GM19438 (cell line): ENCODE data around the gene TLN1.

ENCODE experiments used
- ATAC-seq: cut with Tn5 transposase; IDR thresholded peaks from one replicate; pipeline ENCODE4 v1.9.1; 2021; ENCODE audit warnings: low read depth; ENCODE audit not compliant: unreplicated experiment

The TLN1 gene, protein sequence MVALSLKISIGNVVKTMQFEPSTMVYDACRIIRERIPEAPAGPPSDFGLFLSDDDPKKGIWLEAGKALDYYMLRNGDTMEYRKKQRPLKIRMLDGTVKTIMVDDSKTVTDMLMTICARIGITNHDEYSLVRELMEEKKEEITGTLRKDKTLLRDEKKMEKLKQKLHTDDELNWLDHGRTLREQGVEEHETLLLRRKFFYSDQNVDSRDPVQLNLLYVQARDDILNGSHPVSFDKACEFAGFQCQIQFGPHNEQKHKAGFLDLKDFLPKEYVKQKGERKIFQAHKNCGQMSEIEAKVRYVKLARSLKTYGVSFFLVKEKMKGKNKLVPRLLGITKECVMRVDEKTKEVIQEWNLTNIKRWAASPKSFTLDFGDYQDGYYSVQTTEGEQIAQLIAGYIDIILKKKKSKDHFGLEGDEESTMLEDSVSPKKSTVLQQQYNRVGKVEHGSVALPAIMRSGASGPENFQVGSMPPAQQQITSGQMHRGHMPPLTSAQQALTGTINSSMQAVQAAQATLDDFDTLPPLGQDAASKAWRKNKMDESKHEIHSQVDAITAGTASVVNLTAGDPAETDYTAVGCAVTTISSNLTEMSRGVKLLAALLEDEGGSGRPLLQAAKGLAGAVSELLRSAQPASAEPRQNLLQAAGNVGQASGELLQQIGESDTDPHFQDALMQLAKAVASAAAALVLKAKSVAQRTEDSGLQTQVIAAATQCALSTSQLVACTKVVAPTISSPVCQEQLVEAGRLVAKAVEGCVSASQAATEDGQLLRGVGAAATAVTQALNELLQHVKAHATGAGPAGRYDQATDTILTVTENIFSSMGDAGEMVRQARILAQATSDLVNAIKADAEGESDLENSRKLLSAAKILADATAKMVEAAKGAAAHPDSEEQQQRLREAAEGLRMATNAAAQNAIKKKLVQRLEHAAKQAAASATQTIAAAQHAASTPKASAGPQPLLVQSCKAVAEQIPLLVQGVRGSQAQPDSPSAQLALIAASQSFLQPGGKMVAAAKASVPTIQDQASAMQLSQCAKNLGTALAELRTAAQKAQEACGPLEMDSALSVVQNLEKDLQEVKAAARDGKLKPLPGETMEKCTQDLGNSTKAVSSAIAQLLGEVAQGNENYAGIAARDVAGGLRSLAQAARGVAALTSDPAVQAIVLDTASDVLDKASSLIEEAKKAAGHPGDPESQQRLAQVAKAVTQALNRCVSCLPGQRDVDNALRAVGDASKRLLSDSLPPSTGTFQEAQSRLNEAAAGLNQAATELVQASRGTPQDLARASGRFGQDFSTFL (N-terminal part only)

DNA sequence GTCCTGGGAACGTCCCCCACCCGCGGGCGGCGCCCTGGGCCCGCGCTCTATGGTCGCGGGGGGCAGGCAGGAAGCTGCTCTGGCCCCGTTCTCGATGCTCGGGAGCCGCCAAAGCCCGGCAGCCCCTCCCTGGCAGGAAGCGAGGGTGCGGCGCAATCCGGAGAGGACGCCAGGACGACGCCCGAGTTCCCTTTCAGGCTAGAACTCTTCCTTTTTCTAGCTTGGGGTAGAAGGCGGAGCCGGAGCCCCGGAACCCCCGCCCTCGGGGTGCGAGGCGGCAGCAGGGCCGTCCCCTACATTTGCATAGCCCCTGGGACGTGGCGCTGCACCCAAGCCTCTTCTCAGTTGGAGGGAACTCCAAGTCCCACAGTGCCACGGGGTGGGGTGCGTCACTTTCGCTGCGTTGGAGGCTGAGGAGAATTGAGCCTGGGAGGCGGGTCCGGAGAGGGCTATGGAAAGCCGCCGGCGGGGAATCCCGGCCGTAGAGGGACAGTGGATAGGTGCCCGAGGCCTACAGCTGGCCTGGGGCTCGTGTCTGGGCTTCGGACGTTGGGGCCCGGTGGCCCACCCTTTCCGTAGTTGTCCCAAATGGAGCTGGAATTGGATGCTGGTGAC is at the start of gene TLN1, which contains the start of gene CREB3:
Gene TLN1 (minus strand): TSS at position 11 of the 615 bp plus-strand sequence. CDS start 6,501 bp downstream, outside the sequence.
Gene CREB3 (plus strand): TSS at position 482 of the 615 bp plus-strand sequence. CDS start 107 bp downstream, at position 589.
- peak; percentile 71 for ATAC-seq

DNA sequence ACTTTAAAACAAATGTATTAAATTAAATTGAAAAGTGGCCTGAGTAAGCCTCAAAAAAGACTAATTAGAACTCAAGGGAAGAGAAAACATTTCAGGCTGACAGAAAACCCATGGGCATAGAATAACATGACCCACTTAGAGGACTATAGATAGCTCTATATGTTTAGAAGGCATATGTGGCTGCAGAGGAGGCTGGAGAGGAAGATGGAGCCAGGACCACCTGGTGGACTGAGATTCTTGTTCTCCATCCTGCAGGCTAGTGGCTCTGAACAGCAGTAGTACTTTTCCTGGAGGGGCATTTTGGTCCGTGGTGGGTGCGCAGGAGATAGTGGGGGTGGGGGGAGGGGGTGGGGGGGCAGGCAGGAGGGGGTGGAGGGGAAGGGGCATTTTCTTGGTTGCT is 49.1 kb upstream of the TLN1 start:
- no peak for ATAC-seq

DNA sequence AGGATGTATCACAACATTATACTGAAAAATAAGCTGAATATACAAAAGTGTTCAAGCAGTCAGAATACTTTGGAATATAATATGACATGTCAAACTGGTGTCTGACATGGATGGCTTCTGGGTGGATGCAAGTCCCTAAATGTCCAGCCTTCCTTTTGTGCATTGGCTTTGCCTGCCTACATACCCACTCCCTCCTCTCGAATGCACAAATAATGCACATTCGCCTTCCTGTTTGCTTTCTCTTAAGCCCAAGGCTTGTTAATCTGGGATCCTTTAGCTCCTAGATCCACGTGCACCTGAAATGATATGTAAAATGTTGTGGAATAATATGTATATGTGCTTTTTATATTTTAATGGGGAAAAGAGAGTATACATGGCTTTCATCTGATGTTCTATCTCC is 46.5 kb upstream of the TLN1 start:
- no peak for ATAC-seq

DNA sequence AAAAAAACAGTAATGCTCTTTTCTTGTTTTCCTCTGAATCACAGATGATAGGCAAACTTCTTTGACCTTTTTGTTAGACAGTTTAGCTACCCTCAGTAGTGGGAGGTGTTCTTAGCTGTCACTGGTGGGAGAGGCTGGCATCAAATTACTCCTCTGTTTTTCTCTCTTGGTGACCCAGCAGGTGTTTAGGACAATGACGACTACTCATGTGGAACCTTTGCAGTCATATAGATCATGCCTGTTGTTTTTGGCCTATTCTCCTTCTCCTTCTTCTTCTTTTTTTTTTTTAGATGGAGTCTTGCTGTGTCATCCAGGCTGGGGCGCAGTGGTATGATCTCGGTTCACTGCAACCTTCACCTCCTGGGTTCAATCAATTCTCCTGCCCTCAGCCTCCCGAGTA is 44.0 kb upstream of the TLN1 start:
- no peak for ATAC-seq

DNA sequence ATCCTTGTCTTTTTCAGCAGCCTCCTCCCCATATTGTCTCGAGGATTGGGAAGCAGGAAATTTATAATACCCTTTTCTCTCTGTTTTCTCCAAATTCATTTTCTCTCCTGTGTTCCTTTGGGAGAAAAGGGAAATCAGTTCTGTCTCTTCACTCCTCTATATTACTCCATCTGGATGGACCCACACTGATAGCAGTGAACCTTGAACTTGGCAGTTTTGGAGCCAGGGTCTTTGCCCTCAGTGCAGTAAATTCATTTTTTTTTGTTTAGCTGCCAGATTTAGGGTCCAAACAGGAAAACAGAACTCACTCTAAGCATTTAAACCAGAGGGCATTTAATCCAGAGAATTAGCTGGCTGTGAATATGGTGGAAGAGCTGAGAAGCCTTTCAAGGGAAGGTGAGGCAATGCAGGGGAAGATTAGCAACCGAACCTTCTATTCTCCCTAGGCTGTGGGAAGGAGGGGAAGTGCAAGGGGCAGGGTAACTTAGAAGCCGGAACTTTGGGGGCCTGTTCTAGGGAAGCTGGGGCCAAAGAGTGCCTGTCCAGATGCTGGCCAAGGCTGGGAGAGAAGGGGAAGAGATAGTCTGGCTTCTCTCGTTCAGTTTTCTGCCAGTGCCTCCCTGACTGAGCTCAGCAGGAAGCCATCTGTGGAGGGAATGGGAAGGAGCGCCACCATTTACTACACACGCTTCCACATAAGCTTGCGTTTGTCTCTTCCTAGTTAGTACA is 43.1 kb upstream of the TLN1 start:
- ATAC-seq: no peak

DNA sequence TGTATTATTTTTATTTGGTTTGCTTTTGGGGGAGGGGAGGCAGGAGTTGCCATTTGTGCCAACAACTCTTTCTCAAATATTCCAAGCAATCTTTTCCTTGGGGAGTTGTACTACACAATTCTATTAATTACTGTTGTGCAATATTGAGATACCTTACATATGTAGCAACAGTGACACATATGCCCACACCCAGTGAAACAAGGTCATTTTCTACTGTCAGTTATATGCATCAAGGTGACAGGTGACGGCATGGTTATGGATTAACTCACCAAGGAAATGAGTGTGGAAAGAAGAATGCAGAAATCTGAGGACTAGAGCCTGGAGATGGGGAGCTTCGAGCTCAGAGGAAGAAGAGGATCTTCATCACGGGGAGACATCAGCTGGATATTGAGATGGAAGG is 39.9 kb upstream of the TLN1 start:
- no peak for ATAC-seq

DNA sequence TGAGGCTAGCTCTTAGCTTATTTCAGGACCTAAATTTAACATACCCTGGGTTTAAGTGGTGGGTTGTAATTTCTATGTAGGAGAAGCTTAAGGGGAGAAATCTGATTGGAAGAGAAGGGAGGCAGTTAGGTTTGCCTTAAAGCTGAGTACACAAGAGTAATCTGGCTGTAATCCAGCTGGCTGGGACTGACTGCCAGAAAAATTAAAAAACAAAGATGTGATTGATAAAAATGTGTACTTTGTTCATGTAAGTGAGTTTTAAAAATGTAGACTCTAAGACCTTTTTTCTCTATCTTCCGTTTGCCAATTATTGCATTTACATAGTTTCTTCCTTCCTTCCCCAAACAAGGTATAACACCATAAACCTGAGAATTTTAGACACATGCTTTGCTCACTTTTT is 39.5 kb upstream of the TLN1 start:
- no peak for ATAC-seq

DNA sequence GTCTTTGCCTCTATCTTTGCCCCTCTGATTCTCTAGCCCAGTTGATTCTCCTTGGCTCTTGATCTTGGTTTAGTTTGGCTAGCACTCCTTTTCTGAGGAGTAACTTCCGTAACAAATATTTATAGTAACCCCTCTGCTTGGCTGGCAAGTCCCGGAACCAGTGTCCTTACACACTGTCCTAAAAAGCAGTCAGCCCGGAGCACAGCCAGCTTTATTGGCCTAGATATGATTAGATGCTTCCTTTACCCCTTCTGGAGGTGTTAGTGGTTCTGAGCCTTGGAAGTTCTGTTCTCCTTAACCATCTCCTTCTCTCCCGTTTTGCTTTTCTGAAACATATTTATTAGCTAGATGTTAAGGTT is 39.1 kb upstream of the TLN1 start:
- ATAC-seq: no peak

DNA sequence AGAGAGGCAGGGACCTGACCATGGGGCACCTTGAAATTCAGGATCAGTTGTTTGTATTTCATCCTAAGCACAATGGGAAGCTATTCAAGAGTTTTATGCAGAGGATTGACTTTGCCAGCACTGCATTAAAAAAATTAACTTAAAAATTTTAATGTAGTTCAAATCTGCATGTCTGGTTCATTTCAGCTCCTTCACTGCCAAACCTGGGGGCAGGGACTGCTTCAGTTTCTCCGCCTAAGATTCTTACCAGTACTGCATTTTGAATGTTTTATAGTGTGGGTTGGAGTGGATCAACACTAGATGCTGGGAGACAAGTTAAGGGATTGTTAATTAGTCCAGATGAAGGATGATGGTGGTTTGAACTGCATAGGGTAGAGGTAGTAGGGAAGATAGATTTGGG is 37.8 kb upstream of the TLN1 start:
- ATAC-seq: no peak

DNA sequence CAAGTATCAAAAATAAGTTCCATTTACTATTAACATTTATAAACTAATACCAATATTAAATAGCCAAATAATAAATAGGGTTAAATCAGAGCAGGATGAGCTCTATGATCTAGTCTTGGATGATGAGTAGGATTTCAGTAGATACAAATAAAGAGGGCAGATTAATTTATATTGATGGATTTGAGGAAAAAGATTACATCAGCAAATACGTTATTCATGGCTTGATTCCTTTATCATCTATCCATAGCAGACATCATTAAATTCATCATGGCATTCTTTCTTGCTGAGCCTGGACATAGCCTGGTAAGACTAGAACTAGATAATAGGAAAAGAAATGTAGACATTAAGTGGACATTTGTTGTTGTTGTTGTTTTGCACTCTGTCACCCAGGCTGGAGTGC is 35.5 kb upstream of the TLN1 start:
- no peak for ATAC-seq

DNA sequence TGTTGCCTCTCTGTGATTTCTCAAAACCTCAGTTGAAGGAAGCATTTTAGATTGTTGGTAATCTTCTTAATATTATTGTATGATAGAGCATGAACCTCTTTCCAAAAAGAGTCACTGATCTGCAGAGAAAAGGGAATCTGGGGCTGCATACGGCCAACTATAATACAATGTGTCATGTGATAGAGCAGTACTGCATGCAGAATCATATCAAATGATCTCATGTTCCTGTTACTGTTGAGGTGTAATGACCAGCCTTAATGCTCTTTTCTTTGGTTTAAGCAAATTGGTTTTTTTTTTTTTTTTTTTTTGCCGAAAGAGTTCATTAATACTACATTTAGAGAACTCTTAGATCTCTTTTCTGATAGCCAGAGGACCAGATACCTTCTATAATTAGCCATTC is 35.0 kb upstream of the TLN1 start:
- ATAC-seq: no peak

DNA sequence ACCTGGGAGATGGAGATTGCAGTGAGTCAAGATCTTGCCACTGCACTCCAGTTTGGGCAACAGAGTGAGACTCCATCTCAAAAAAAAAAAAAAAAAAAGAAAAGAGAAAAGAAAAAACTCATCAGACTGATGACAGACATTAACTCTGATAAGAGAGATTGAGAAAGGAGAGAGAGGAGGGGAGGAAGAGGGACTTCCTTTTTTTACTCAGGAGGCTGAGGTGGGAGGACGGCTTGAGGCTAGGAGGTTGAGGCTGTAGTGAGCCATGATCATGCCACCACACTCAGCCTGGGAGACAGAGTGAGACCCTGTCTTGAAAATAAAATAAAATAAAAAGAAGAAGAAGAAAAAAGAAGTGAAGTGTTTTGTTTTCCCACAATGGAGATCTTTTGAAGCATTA is 31.8 kb upstream of the TLN1 start:
- ATAC-seq: no peak

DNA sequence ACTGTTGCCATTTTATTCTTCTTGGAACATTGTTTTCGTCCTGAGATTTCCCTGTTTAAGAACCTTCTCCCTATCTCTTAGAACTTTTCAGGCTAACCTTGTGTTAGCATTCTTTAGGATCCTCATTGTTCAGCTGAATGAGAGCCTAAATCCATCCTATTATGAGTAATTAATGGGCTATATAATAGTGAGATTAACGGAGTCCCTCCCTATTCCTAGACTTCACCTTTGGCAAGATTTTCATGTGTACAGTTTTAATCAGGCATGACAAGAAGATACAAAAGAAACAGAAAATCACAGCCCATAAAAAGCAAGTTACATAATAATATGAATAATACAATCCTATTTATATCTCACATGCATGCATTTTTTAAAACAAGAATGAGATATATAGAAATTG is 31.2 kb upstream of the TLN1 start:
- no peak for ATAC-seq

DNA sequence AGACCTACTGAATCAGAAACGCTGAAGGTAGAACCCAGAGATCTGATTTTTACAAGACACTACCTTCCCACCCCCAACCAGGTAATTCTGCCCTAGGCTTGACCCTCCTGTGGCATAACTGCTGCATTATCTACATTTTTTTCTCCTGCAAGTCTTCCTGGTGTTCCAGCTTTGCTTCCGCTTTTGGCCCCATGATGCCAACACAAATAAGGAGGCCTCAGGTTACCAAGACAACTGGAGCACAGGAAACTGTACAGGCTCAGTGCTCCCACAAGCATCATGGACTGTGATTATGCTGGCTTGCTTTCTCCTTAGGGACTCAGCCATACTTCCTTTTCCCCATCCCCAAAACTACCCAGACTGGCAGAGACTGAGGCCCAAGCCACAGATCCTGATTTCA is 28.7 kb upstream of the TLN1 start:
- no peak for ATAC-seq

DNA sequence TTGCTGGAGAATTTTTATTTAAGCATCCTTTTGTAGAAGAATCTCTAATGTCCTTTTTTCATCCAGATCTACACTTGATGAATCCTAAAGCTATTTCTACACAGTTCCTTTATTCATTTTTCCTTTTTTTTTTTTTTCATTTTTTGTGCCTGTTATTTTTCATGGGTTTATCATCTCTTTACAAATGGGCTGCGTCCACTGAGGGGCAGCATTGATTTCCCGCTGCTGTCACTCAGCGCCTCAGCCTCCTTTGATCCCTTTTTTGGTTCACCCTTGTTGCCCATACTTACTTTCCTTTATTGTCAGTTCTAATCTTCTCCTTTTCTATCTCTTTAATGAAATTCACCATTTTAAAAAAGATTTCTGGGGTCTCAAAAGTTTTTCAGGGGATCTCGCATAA is 27.8 kb upstream of the TLN1 start:
- ATAC-seq: no peak

DNA sequence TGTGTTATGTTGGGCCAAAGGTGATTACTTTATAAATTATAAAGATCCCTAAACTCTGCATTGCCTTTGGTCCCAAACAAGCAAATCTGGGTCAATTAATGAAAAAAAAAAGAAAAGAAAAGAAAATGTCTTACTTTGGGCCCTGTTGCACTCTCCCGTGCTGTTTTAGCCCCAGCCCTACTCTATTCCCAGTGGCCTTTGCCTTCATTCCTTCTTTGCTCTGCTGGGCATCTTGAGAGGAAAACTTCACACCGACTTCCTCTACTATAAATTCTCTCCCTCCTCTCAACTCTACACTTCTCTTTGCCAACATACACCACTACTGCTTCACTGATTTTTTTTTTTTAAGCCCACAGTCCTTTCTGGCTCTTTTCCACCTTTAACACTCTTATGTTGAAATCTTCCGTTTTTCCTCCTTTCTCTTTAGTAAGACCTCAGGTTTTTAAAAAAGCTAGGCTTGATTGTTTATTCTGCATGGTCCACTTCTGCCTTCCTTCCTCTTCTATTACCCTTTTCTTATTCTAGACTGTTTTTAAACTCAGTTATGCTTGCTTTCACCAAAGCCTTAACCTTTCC is 26.6 kb upstream of the TLN1 start:
- ATAC-seq: no peak

DNA sequence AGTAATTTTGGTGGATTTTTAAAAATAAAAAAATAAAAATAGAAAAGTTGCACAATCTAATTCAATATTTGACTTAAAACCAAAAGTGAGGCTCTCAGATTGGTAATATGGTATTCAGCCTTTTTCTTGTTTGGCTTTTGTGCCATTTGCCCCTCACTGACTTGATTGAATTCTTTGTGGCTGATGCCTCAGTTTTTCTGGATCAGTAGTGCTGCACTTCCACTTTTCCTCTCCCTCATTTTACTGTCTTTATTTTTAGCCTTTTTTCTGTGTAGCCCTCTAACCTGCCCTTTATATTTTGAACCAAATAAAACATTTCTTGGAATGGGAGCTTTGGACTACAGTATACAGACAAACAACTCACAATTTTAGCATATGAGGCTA is 25.9 kb upstream of the TLN1 start:
- ATAC-seq: no peak

DNA sequence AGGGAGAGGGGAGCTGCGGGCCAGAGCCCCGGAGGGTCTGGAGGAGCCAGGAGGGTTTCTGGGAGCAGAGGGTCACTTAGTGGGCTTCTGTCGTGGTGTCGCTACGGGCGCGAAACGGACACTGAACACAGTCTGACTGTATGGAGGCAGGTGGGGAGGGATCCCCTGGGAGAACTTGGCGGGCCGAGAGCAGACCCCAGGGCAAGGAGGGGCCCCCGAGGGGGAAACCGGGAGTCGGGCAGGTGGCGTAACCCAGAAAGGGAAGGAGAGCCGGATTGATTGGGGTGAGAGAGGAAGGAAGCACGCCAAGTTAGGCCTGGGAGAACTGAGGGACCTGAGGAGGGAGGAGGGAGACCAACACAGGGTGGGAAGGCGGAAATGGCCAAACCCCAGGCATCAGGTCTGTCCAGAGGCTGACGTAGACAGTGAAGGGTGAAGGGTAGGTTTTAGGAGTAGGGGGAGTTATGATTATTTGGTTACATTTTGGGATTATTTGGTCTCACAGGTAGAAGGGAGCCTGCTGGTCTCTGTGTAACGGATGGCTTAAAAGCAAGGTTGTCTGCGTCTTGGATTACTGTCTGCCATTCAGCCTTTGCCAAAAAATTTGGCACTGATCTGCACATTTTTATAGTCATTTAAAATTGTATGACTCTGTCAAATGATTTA is 25.4 kb upstream of the TLN1 start:
- ATAC-seq: peak; percentile 42
